ENCODE measurements around the gene NMS. TPM values are rescaled to one million over a fixed set of nuclear protein-coding genes. Genes with fewer than 3 reads are reported as not detected.

The NMS gene
- total RNA-seq, 1 donor from 2014 or later: not detected

- no peak overlapping the region for H3K27ac ChIP-seq (ENCODE audit: low read depth, low read length)
- H3K9me3 Mint-ChIP-seq (ENCODE audit: unreplicated experiment): peaks cover 2% of the 10 kb centered on the region
- no peak overlapping the region for H3K4me2 ChIP-seq (ENCODE audit: low read length)
- H3K4me3 Mint-ChIP-seq (ENCODE audit: unreplicated experiment): no peak overlapping the region
- no peaks in the 10 kb centered on the region for H3K36me3 ChIP-seq (ENCODE audit: insufficient read depth, low read length)
- H3K79me2 ChIP-seq (ENCODE audit: insufficient read depth, low read length): no peaks in the 10 kb centered on the region
- H3K9ac ChIP-seq (ENCODE audit: low read length): no peak overlapping the region
- no peaks in the 10 kb centered on the region for H3K9me3 ChIP-seq (ENCODE audit: insufficient read depth, low read depth, low read length)
- H2AFZ ChIP-seq (ENCODE audit: low read depth, low read length): no peak overlapping the region
- H3K36me3 Mint-ChIP-seq (ENCODE audit: low read depth, unreplicated experiment): no peaks in the 10 kb centered on the region
- TF ChIP-seq EZH2 (IDR thresholded peaks at IDR 0.05; ENCODE audit: insufficient read depth, low read length): no peak
- TF ChIP-seq CTCF (IDR thresholded peaks at IDR 0.05; ENCODE audit: insufficient read depth, low read depth, low read length): no peak
- H3K27me3 ChIP-seq (ENCODE audit: insufficient read depth, low read length): no peaks in the 10 kb centered on the region
- no peak overlapping the region for H3K27ac Mint-ChIP-seq (ENCODE audit: unreplicated experiment)
- H3K27me3 Mint-ChIP-seq (ENCODE audit: low read depth, unreplicated experiment): peaks cover 9% of the 10 kb centered on the region
- no peaks in the 10 kb centered on the region for H3K4me1 Mint-ChIP-seq (ENCODE audit: low read depth, unreplicated experiment)
- no peaks in the 10 kb centered on the region for H3K4me1 ChIP-seq (ENCODE audit: insufficient read depth, low read length)
- H4K20me1 ChIP-seq (ENCODE audit: insufficient read depth, low read length): no peaks in the 10 kb centered on the region
- no peak overlapping the region for H3K4me3 ChIP-seq (ENCODE audit: insufficient read depth, low read depth, low read length)
- FAIRE-seq: no peak
- DNase-seq (ENCODE audit: low read depth): no peak
Observed at GRCh38 chr2:100426384-100426720, 43.9 kb upstream of the NMS start.

- no peak overlapping the region for H3K27ac Mint-ChIP-seq (ENCODE audit: unreplicated experiment)
Observed at GRCh38 chr2:100427111-100427510, 43.2 kb upstream of the NMS start.

More at GRCh38 chr2:100427111-100427510, 43.2 kb upstream of the NMS start:
- no peak overlapping the region for H3K9ac ChIP-seq (ENCODE audit: low read length)
- FAIRE-seq (no peak), DNase-seq (ENCODE audit: low read depth) (no peak)
- H3K9me3 ChIP-seq (ENCODE audit: insufficient read depth, low read depth, low read length): no peaks in the 10 kb centered on the region
- no peaks in the 10 kb centered on the region for H3K36me3 ChIP-seq (ENCODE audit: insufficient read depth, low read length)
- no peak overlapping the region for H3K27ac ChIP-seq (ENCODE audit: low read depth, low read length)
- no peak overlapping the region for H2AFZ ChIP-seq (ENCODE audit: low read depth, low read length)
- H3K4me2 ChIP-seq (ENCODE audit: low read length): no peak overlapping the region
- no peak overlapping the region for H3K4me3 ChIP-seq (ENCODE audit: insufficient read depth, low read depth, low read length)
- Mint-ChIP-seq H3K27me3 (ENCODE audit: low read depth, unreplicated experiment) (peaks cover 9% of the 10 kb centered on the region), H3K4me3 (ENCODE audit: unreplicated experiment) (no peak overlapping the region), H3K36me3 (ENCODE audit: low read depth, unreplicated experiment) (no peaks in the 10 kb centered on the region), H3K9me3 (ENCODE audit: unreplicated experiment) (peaks cover 2% of the 10 kb centered on the region), H3K4me1 (ENCODE audit: low read depth, unreplicated experiment) (no peaks in the 10 kb centered on the region)
- no peaks in the 10 kb centered on the region for H3K4me1 ChIP-seq (ENCODE audit: insufficient read depth, low read length)
- H4K20me1 ChIP-seq (ENCODE audit: insufficient read depth, low read length): no peaks in the 10 kb centered on the region
- no peaks in the 10 kb centered on the region for H3K79me2 ChIP-seq (ENCODE audit: insufficient read depth, low read length)
- TF ChIP-seq CTCF (IDR thresholded peaks at IDR 0.05; ENCODE audit: insufficient read depth, low read depth, low read length) (no peak), EZH2 (IDR thresholded peaks at IDR 0.05; ENCODE audit: insufficient read depth, low read length) (no peak)
- H3K27me3 ChIP-seq (ENCODE audit: insufficient read depth, low read length): no peaks in the 10 kb centered on the region
